GM10248 (cell line): Measurements from ENCODE around the gene ZBTB43.

ENCODE experiments used
- CTCF ChIA-PET: fragments of 300-600 bp; sonication (Branson Sonifier 250); formaldehyde crosslinking; extraction: SDS; loops from one replicate; lab custom pipeline; 2021; ENCODE audit warnings: antibody characterized with exemption; lab: Yijun Ruan, JAX
- POLR2A ChIA-PET: fragments of 350-650 bp; sonication (Branson Sonifier 250); formaldehyde crosslinking; extraction: SDS; loops from one replicate; lab custom pipeline; 2020; ENCODE audit warnings: antibody characterized with exemption; lab: Yijun Ruan, JAX
- DNase-seq: peaks from one replicate; pipeline ENCODE4 v3.0.0; 2012; ENCODE audit errors: extremely low spot score
- TF ChIP-seq, protein P1 (sequence below): IDR thresholded peaks from 2 replicates; pipeline ENCODE4 v1.5.1; 2012; ENCODE audit warnings: mild to moderate bottlenecking, low read depth; ENCODE audit errors: extremely low read depth, missing control alignments, control extremely low read depth

The ZBTB43 gene

GRCh38 chr9:126857261-126857960 is 52.6 kb downstream of the ZBTB43 start:
- DNase-seq, result no peak
- CTCF ChIA-PET, result interaction anchor here (1.2 to 5.1 kb wide), 4 partner anchors 8 to 17 kb away, joined by 4 to 21 read pairs (median 6); no protein-coding TSS in a partner anchor
- TF ChIP-seq, protein P1, sequence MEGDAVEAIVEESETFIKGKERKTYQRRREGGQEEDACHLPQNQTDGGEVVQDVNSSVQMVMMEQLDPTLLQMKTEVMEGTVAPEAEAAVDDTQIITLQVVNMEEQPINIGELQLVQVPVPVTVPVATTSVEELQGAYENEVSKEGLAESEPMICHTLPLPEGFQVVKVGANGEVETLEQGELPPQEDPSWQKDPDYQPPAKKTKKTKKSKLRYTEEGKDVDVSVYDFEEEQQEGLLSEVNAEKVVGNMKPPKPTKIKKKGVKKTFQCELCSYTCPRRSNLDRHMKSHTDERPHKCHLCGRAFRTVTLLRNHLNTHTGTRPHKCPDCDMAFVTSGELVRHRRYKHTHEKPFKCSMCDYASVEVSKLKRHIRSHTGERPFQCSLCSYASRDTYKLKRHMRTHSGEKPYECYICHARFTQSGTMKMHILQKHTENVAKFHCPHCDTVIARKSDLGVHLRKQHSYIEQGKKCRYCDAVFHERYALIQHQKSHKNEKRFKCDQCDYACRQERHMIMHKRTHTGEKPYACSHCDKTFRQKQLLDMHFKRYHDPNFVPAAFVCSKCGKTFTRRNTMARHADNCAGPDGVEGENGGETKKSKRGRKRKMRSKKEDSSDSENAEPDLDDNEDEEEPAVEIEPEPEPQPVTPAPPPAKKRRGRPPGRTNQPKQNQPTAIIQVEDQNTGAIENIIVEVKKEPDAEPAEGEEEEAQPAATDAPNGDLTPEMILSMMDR, result no peak
- POLR2A ChIA-PET, result no interaction called here

GRCh38 chr9:126859111-126859510 is 54.3 kb downstream of the ZBTB43 start:
- DNase-seq, result no peak
- TF ChIP-seq, protein P1, result no peak
- CTCF ChIA-PET, result interaction anchor here (0.7 to 5.1 kb wide), 15 partner anchors 8 to 82 kb away, joined by 3 to 21 read pairs (median 3); partner anchors contain the start of genes RALGPS1 and ZBTB43
- POLR2A ChIA-PET, result no interaction called here

GRCh38 chr9:126860077-126860756 is 55.4 kb downstream of the ZBTB43 start, which contains the start of gene ZBTB34:
Gene ZBTB34 (plus strand): TSS chr9:126860639. CDS start chr9:126879400, 18,761 bp downstream.
- DNase-seq, result peak; percentile 85
- TF ChIP-seq, protein P1, result peak; percentile 99
- ChIA-PET CTCF (interaction anchor here (0.8 to 5.1 kb wide), 10 partner anchors 9 to 57 kb away, joined by 3 to 21 read pairs (median 4); partner anchors contain the start of gene RALGPS1), POLR2A (no interaction called here)

- TF ChIP-seq, protein P1, result no peak
- POLR2A ChIA-PET, result no interaction called here
- DNase-seq, result peak; percentile 47
- CTCF ChIA-PET, result interaction anchor here (0.7 to 5.1 kb wide), 2 partner anchors 20 to 337 kb away, joined by 3 to 21 read pairs; no protein-coding TSS in a partner anchor
Observed at GRCh38 chr9:126860757-126861466, 56.1 kb downstream of the ZBTB43 start.

- POLR2A ChIA-PET, result no interaction called here
- CTCF ChIA-PET, result no interaction called here
- no peak for DNase-seq
- TF ChIP-seq, protein P1, result no peak
Observed at GRCh38 chr9:126861707-126862103, 56.9 kb downstream of the ZBTB43 start.
